Measurements from ENCODE around the gene FIP1L1.

- no peak for TF ChIP-seq CTCF (IDR thresholded peaks at IDR 0.05)
- TF ChIP-seq EZH2 (IDR thresholded peaks at IDR 0.05; ENCODE audit: borderline replicate concordance, insufficient read depth, low read depth, low read length, poor library complexity, severe bottlenecking): no peak
Measured at GRCh38 chr4:53424280-53424679, 46.8 kb downstream of the FIP1L1 start.

Measured in B cell (primary cell).